Measurements from ENCODE around the gene MYO3B. TPM values are rescaled to one million over a fixed set of nuclear protein-coding genes. Genes with fewer than 3 reads are reported as not detected.
"Not testable (repeated sequence)": the region's sequence is repeated elsewhere in the genome, so short reads cannot be mapped to it uniquely, and the experiment has no call there.

MYO3B gene
- total RNA-seq, 1 donor from 2014 or later, result 1.5 TPM

DNA sequence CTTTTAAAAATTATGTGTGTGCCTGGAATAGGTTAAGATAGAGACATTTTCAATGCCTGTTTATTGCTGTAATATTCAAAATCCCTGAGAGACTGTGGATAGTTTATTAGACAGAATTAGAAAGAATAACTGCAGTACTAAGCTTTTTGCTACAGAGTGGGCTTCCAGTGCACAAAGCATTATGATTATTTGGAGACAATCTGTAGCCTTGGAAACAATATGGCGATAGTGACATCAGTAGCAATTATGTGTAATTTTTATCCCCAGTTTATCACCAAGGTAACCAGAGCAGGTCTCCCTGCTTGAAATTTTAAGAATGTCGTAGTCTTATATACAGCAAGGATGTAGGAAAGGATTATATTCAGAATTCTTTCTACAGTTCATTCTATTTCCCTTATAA lies 100.0 kb downstream of the MYO3B start:
- DNase-seq, result no peak
- intact Hi-C loops (cut with micrococcal nuclease), result no loop called here
- Mint-ChIP-seq H3K4me1 (no peaks in the 10 kb centered on the region), H3K9me3 (no peaks in the 10 kb centered on the region), H3K27ac (no peak overlapping the region), H3K4me3 (no peak overlapping the region), H3K36me3 (ENCODE audit: low read depth) (no peaks in the 10 kb centered on the region), H3K27me3 (peaks cover 40% of the 10 kb centered on the region)

DNA sequence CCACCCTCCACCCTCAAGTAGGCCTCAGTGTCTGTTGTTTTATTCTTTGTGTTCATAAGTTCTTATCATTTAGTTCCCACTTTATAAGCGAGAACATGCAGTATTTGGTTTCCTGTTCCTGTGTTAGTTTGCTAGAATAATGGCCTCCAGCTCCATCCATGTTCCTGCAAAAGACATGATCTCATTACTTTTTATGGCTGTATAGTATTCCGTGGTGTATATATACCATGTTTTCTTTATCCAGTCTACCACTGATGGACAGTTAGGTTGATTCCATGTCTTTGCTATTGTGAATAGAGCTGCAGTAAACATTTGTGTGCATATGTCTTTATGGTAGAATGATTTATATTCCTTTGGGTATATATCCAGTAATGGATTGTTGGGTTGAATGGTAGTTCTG lies 101.7 kb downstream of the MYO3B start:
- DNase-seq; H3K4me3 Mint-ChIP-seq; H3K9me3 Mint-ChIP-seq; H3K4me1 Mint-ChIP-seq; H3K36me3 Mint-ChIP-seq (ENCODE audit: low read depth); intact Hi-C loops (cut with micrococcal nuclease); H3K27ac Mint-ChIP-seq: not testable (repeated sequence)
- peaks cover 45% of the 10 kb centered on the region for H3K27me3 Mint-ChIP-seq

DNA sequence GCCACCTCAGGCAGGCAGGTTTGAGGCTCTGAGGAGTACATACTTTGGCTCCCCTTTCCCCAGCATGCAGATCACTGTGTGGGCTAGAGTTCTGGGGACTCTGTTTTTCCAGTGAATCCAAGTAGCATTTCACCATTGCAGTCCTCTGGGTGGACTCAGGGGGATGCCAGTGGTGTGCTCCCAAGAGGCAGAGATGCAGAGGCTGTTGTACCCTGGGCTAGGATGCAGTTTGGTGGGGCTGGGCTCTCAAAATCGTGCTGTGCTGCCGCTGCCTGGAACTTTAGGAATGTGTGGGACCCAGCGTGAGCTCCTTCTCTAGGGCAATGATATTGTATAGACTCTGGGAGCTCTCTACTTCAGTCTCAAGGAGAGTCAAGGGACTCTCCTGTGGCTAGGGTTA lies 104.9 kb downstream of the MYO3B start:
- Mint-ChIP-seq H3K36me3 (ENCODE audit: low read depth) (no peaks in the 10 kb centered on the region), H3K4me1 (no peaks in the 10 kb centered on the region), H3K27ac (no peak overlapping the region), H3K27me3 (peaks cover 53% of the 10 kb centered on the region), H3K9me3 (no peaks in the 10 kb centered on the region), H3K4me3 (no peak overlapping the region)
- no peak for DNase-seq
- intact Hi-C loops (cut with micrococcal nuclease), result no loop called here

DNA sequence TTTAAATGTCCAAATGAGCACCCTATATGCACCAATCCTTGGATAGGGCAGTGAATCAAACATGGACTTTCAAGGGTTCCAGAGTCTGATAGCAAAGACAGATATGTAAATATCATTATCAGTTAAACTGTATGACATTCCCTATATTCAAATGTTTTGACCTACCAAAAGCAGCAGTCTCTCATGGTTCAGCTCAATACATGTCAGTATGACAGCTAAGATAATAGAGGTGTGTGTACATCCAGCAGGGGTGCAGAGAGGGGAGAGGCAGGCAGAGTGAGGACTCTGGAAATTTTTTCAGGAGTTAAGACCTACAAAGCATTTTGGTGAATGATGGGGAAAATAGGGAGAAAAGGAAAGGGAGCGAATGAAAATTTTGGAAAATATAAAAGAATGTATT lies 106.3 kb downstream of the MYO3B start:
- no peaks in the 10 kb centered on the region for H3K9me3 Mint-ChIP-seq
- no peak overlapping the region for H3K27ac Mint-ChIP-seq
- no peaks in the 10 kb centered on the region for H3K4me1 Mint-ChIP-seq
- intact Hi-C loops (cut with micrococcal nuclease), result no loop called here
- no peaks in the 10 kb centered on the region for H3K36me3 Mint-ChIP-seq (ENCODE audit: low read depth)
- DNase-seq, result no peak
- no peak overlapping the region for H3K4me3 Mint-ChIP-seq
- H3K27me3 Mint-ChIP-seq, result peaks cover 59% of the 10 kb centered on the region

DNA sequence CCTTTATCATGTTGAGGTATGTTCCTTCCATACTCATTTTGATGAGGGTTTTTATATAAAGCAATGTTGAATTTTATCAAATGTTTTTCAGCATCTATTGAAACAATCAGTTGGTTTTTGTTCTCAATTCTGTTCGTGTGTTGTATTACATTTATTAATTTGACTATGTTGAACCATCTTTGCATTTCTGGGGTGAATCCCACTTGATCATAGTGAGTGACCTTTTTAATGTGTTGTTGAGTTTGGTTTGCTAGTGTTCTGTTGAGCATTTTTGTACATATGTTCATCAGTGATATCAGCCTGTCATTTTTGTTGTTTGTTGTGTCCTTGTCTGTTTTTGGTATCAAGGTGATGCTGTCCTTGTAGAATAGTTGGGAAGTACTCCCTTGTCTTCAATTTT lies 110.9 kb downstream of the MYO3B start:
- no peaks in the 10 kb centered on the region for H3K36me3 Mint-ChIP-seq (ENCODE audit: low read depth)
- no peaks in the 10 kb centered on the region for H3K4me1 Mint-ChIP-seq
- H3K27ac Mint-ChIP-seq, result no peak overlapping the region
- H3K9me3 Mint-ChIP-seq, result peaks cover 5% of the 10 kb centered on the region
- H3K27me3 Mint-ChIP-seq, result peaks cover 46% of the 10 kb centered on the region
- intact Hi-C loops (cut with micrococcal nuclease), result no loop called here
- DNase-seq, result no peak
- no peak overlapping the region for H3K4me3 Mint-ChIP-seq

DNA sequence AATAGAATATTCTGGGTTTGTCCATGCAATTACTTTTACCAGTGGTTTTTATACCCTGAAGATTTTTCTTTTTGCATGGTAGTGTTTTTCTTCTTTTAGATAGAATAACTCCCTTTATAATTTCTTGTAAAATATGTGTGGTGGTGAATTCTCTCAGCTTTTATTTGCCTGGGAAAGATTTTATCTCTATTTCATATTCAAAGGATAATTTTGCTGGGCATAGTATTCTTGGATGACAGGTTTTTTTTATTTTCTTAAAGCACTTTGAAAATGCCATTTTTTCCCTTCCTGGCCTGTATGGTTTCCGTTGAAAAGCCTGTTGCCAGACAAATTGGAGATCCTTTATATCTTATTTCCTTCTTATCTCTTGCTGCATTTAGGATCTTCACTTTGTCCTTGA lies 113.5 kb downstream of the MYO3B start:
- H3K9me3 Mint-ChIP-seq, result peaks cover 5% of the 10 kb centered on the region
- no peak for DNase-seq
- no peaks in the 10 kb centered on the region for H3K36me3 Mint-ChIP-seq (ENCODE audit: low read depth)
- no peak overlapping the region for H3K27ac Mint-ChIP-seq
- H3K4me1 Mint-ChIP-seq, result no peaks in the 10 kb centered on the region
- H3K27me3 Mint-ChIP-seq, result peaks cover 49% of the 10 kb centered on the region
- H3K4me3 Mint-ChIP-seq, result no peak overlapping the region
- intact Hi-C loops (cut with micrococcal nuclease), result no loop called here

DNA sequence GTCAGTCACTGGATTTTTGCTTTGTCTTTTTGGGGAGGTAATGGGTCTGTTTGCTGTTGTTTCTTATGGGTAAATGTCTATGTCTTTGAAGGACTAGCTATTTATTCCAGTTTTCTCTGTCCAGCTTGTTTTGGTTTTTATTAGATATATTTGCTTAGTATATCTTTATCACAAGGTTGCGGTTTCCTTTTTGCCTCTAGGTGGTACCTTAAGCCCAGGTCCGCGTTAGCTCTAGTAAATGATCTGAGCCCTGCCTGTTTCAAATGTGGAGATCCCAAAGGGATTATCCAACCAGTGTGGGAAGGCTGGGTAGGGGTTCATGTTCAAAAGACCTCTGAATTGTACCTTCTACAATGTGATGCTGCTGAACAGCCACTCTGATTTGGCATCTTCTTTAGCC lies 114.5 kb downstream of the MYO3B start:
- intact Hi-C loops (cut with micrococcal nuclease), result no loop called here
- no peak overlapping the region for H3K27ac Mint-ChIP-seq
- peak; percentile 14 for DNase-seq
- no peak overlapping the region for H3K4me3 Mint-ChIP-seq
- H3K4me1 Mint-ChIP-seq, result no peaks in the 10 kb centered on the region
- H3K27me3 Mint-ChIP-seq, result peaks cover 43% of the 10 kb centered on the region
- H3K9me3 Mint-ChIP-seq, result peaks cover 5% of the 10 kb centered on the region
- no peaks in the 10 kb centered on the region for H3K36me3 Mint-ChIP-seq (ENCODE audit: low read depth)

DNA sequence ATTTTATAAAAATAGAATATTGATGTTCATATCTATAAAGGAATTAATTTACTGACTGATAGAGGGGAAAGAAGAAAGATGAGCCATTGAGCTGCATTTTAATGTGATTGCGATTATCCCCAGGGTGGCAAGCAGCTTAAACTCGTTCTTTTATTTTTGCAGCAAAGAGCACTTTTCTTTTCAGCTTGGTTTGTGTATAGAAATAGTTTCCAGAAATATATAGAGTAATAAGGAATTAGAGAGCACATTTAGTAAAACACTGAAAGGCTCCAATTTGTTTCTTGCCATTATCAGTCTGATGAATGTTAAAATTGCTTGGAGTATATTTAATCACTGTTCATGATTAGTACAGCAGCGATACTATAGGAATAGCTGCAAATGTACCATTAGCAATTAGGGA lies 119.5 kb downstream of the MYO3B start:
- H3K27ac Mint-ChIP-seq, result no peak overlapping the region
- no peaks in the 10 kb centered on the region for H3K9me3 Mint-ChIP-seq
- intact Hi-C loops (cut with micrococcal nuclease), result no loop called here
- no peak for DNase-seq
- H3K27me3 Mint-ChIP-seq, result peaks cover 18% of the 10 kb centered on the region
- no peak overlapping the region for H3K4me3 Mint-ChIP-seq
- no peaks in the 10 kb centered on the region for H3K4me1 Mint-ChIP-seq
- no peaks in the 10 kb centered on the region for H3K36me3 Mint-ChIP-seq (ENCODE audit: low read depth)

DNA sequence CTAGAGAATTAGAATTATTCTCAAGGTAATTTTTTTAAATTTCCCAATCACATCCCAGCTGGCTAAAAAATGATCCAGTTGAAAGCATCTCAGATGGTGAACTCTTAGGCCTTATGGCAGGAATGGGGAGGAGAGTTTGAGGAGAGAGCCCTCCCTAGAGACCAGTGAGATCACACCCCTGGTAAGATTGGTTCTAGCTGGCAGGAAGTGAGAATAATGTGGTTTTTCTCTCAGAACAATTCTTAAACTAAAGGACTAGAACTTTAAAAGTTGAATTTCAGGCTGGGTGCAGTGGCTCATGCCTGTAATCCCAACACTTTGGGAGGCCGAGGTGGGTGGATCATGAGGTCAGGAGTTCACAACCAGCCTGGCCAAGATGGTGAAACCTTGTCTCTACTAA lies 120.2 kb downstream of the MYO3B start:
- H3K9me3 Mint-ChIP-seq, result no peaks in the 10 kb centered on the region
- peak; percentile 43 for DNase-seq
- H3K4me1 Mint-ChIP-seq, result no peaks in the 10 kb centered on the region
- H3K4me3 Mint-ChIP-seq, result no peak overlapping the region
- intact Hi-C loops (cut with micrococcal nuclease), result no loop called here
- no peak overlapping the region for H3K27ac Mint-ChIP-seq
- no peaks in the 10 kb centered on the region for H3K36me3 Mint-ChIP-seq (ENCODE audit: low read depth)
- H3K27me3 Mint-ChIP-seq, result peaks cover 21% of the 10 kb centered on the region

DNA sequence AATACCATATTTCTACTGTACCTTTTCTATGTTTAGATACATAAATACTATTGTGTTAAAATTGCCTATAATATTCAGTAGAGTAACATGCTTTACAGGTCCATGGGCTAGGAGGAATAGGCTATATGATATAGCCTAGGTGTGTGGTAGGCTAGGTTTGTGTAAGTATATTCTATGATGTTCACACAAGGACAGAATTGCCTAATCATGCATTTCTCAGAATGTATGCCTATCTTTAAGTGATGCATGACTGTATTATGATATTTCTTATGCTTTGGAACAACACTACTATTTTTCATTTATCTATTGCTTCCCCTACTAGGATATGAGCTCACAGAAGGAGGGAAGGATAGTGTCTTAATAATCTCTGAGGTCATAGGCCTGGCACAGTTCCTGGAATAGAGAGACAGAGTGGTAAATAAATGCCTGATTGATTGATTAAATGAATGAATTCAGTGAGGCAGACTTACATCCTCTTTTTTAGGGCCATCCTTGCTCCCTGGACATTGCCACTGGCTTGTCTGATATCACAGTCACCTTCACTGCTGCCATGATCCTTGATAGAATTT lies 121.0 kb downstream of the MYO3B start:
- Mint-ChIP-seq H3K27ac (no peak overlapping the region), H3K4me1 (no peaks in the 10 kb centered on the region), H3K36me3 (ENCODE audit: low read depth) (no peaks in the 10 kb centered on the region), H3K9me3 (no peaks in the 10 kb centered on the region), H3K27me3 (peaks cover 17% of the 10 kb centered on the region), H3K4me3 (no peak overlapping the region)
- intact Hi-C loops (cut with micrococcal nuclease), result no loop called here
- DNase-seq, result peak; percentile 14

DNA sequence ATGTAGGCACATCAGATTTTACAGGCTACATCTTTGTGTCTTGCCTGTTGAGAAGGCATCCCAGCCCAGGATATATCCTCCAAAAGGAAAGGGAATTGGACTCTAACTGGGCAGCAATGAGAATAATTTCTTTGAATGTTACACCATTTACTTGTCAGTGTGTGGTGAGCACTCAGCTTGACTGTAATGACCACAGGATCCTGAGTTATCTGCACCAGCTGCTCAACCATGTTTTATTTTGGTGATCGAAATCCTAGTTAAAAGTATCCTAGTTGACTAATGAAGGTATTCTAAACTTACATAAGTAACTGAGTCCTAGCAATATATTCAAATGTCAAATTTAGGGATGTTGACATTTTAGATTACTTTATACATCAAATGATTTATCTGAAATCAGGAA lies 123.0 kb downstream of the MYO3B start:
- intact Hi-C loops (cut with micrococcal nuclease), result no loop called here
- DNase-seq, result no peak
- Mint-ChIP-seq H3K36me3 (ENCODE audit: low read depth) (no peaks in the 10 kb centered on the region), H3K4me1 (no peaks in the 10 kb centered on the region), H3K27ac (no peak overlapping the region), H3K4me3 (no peak overlapping the region), H3K9me3 (no peaks in the 10 kb centered on the region), H3K27me3 (peaks cover 18% of the 10 kb centered on the region)

DNA sequence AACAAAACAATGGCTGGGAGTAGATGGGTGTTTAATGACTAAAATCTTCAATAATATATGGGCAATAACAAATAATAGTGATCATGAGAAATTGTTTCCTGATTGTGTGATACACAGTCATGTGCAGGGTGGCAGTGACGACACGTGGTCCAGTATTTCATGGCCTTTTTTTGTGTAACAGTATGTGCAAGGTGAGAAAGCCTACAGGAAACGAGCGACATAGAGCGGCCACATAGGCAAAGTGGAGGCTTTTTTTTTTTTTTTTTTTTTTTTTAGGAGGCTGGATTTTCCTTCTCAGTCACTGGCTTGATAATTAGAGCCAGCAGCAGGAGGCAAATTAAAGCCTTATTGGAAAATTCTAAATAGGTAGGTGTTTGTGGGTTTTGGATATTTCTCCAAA lies 123.7 kb downstream of the MYO3B start:
- intact Hi-C loops (cut with micrococcal nuclease), result no loop called here
- H3K27ac Mint-ChIP-seq, result no peak overlapping the region
- H3K27me3 Mint-ChIP-seq, result peaks cover 17% of the 10 kb centered on the region
- no peak overlapping the region for H3K4me3 Mint-ChIP-seq
- H3K4me1 Mint-ChIP-seq, result no peaks in the 10 kb centered on the region
- no peaks in the 10 kb centered on the region for H3K9me3 Mint-ChIP-seq
- H3K36me3 Mint-ChIP-seq (ENCODE audit: low read depth), result no peaks in the 10 kb centered on the region
- DNase-seq, result no peak

DNA sequence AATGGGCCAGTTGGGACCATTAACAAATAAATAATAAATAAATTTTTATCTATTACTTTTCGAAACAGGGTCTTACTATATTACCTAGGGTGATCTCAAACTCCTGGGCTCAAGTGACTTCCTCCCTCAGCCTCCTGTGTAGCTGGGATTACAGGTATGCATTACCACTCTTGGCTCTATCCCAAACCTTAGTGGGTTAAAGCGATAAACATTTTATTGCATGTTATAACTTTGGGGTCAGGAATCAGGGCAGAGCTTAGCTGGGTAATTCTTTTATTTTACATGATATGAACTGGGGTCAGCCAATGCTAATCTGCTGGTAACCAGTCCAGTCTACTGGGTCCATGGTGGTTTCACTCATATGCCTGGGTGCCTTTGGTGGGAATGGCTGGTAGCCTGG lies 127.8 kb downstream of the MYO3B start:
- Mint-ChIP-seq H3K4me3 (no peak overlapping the region), H3K27ac (no peak overlapping the region), H3K36me3 (ENCODE audit: low read depth) (no peaks in the 10 kb centered on the region), H3K4me1 (no peaks in the 10 kb centered on the region), H3K27me3 (peaks cover 32% of the 10 kb centered on the region), H3K9me3 (no peaks in the 10 kb centered on the region)
- intact Hi-C loops (cut with micrococcal nuclease), result no loop called here
- no peak for DNase-seq

DNA sequence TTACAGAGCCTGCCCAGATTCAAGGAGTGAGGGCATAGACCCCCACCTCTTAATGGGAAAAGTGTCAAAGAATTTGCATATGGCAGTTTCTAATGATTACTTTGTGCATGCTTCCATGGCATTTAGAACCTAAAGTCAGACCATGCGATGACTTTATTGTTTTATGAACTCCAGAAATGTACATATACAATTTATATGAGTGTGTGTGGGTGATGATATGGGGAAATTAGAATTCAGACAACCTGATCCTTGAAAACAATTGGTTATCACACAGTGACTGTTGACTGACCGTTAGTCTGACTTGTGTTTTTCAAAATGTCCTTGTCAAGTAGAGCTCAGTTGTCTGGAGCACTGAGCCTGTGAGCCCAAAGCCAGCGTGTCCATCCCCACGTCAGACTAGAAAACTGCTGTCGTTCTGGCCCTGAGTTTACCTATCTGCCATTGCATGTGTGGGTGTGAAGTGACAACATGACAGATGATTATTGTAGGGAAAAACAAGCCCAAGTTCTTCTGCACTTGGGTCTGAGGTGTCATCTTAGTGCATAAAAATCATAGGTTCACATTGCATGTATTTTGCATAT lies 128.4 kb downstream of the MYO3B start:
- intact Hi-C loops (cut with micrococcal nuclease), result no loop called here

DNA sequence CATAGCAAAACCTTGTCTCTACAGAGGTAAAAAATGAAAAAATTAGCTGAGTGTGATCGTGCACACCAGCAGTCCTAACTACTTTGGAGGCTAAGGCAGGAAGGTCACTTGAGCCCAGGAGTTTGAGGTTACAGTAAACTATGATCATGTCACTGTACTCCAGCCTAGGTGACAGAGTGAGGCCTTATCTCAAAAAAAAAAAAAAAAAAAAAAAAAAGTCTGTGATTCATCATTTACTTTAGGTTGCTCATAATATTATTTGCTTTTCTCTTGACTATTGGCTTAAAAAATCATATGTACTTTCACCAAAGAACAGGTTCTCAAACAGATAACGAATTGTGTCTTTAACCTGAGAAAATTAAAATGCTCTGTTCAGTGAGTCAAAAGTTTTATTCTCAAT lies 129.1 kb downstream of the MYO3B start:
- intact Hi-C loops (cut with micrococcal nuclease), result no loop called here
- Mint-ChIP-seq H3K4me3 (no peak overlapping the region), H3K27me3 (peaks cover 33% of the 10 kb centered on the region), H3K27ac (no peak overlapping the region), H3K9me3 (no peaks in the 10 kb centered on the region), H3K36me3 (ENCODE audit: low read depth) (no peaks in the 10 kb centered on the region), H3K4me1 (no peaks in the 10 kb centered on the region)
- no peak for DNase-seq

More for the DNA sequence above, 128.4 kb downstream of the MYO3B start:
- no peaks in the 10 kb centered on the region for H3K4me1 Mint-ChIP-seq
- H3K27me3 Mint-ChIP-seq, result peaks cover 31% of the 10 kb centered on the region
- no peak overlapping the region for H3K4me3 Mint-ChIP-seq
- DNase-seq, result no peak
- H3K27ac Mint-ChIP-seq, result no peak overlapping the region
- no peaks in the 10 kb centered on the region for H3K36me3 Mint-ChIP-seq (ENCODE audit: low read depth)
- no peaks in the 10 kb centered on the region for H3K9me3 Mint-ChIP-seq
